T-helper 2 cell treated with Interferon-gamma antibody and Interleukin-4, amounts not matched to agents 100 ng/mL and 5 ng/mL, for 36 hours (primary cell): ENCODE results near the gene EFHD1. TPM values are rescaled to one million over a fixed set of nuclear protein-coding genes. Genes with fewer than 3 reads are reported as not detected.

ENCODE experiments used
- total RNA-seq: library from RNA; stranded (reverse); gene quantifications from 2 replicates; pipeline ENCODE4 v1.2.3, GENCODE V29; 2022

The EFHD1 gene
- total RNA-seq, 1 donor from 2014 or later, result 1.1 TPM

Other genes starting within 250 kb of the EFHD1 start
- not detected in 2 replicates for gene ALPG, start 226.8 kb upstream of the EFHD1 start, total RNA-seq
- not detected in 2 replicates for gene ALPI, start 177.5 kb upstream of the EFHD1 start, total RNA-seq
- 0.07 TPM in 1 of 2 replicates, not detected in the other for gene ECEL1, start 145.8 kb upstream of the EFHD1 start, total RNA-seq
- not detected in 2 replicates for gene PRSS56, start 113.2 kb upstream of the EFHD1 start, total RNA-seq
- gene CHRND, start 107.4 kb upstream of the EFHD1 start, total RNA-seq, result not detected in 2 replicates
- gene CHRNG, start 93.9 kb upstream of the EFHD1 start, total RNA-seq, result not detected in 2 replicates
- gene TIGD1, start 83.0 kb upstream of the EFHD1 start, total RNA-seq, result 8.3 and 8.8 TPM in 2 replicates
- 79.0 and 79.3 TPM in 2 replicates for gene EIF4E2, start 82.9 kb upstream of the EFHD1 start, total RNA-seq
- 62.5 and 71.8 TPM in 2 replicates for gene GIGYF2, start 63.7 kb downstream of the EFHD1 start, total RNA-seq
- not detected in 2 replicates for gene KCNJ13, start 143.0 kb downstream of the EFHD1 start, total RNA-seq
- gene SNORC, start 236.7 kb downstream of the EFHD1 start, total RNA-seq, result 1.3 and 1.6 TPM in 2 replicates